Loucy (cell line): ENCODE results near the gene AATK.

Source experiments
- H2AFZ ChIP-seq: fragments of 200-600 bp; sonication (generic); 2 replicates; pipeline ENCODE4 v1.6.0; 2016; ENCODE audit warnings: antibody characterized with exemption, mild to moderate bottlenecking, low read length, moderate library complexity
- H3F3A ChIP-seq: fragments of 200-600 bp; 2 replicates; pipeline ENCODE4 v1.6.0; 2016; ENCODE audit warnings: antibody characterized with exemption, low read depth, mild to moderate bottlenecking
- H3K27me3 ChIP-seq: fragments of 200-600 bp; sonication (generic); 2 replicates; pipeline ENCODE4 v1.6.1; 2014; ENCODE audit warnings: low read length, mild to moderate bottlenecking; ENCODE audit not compliant: insufficient read depth, poor library complexity, severe bottlenecking
- H3K36me3 ChIP-seq: fragments of 200-600 bp; sonication (generic); 2 replicates; pipeline ENCODE4 v1.6.1; 2016; ENCODE audit warnings: low read length; ENCODE audit not compliant: insufficient read depth
- H3K4me1 ChIP-seq: fragments of 200-600 bp; sonication (generic); 2 replicates; pipeline ENCODE4 v1.5.1; 2014; ENCODE audit warnings: low read length, mild to moderate bottlenecking; ENCODE audit not compliant: insufficient read depth, poor library complexity, severe bottlenecking
- H3K4me2 ChIP-seq: fragments of 200-600 bp; sonication (generic); 2 replicates; pipeline ENCODE4 v1.6.0; 2014; ENCODE audit warnings: antibody characterized with exemption, low read length, low read depth, mild to moderate bottlenecking; ENCODE audit not compliant: poor library complexity, severe bottlenecking
- H3K4me3 ChIP-seq: fragments of 200-600 bp; sonication (generic); 2 replicates; pipeline ENCODE4 v1.5.1; 2014; ENCODE audit warnings: low read length, mild to moderate bottlenecking, mixed read lengths; ENCODE audit not compliant: poor library complexity, severe bottlenecking
- H3K79me2 ChIP-seq: fragments of 200-600 bp; sonication (generic); 2 replicates; pipeline ENCODE4 v1.6.1; 2014; ENCODE audit warnings: low read length; ENCODE audit not compliant: insufficient read depth
- H3K9ac ChIP-seq: fragments of 200-600 bp; sonication (generic); 2 replicates; pipeline ENCODE4 v1.6.0; 2014; ENCODE audit warnings: mild to moderate bottlenecking, low read depth, low read length, moderate library complexity; ENCODE audit not compliant: poor library complexity, severe bottlenecking
- H3K9me2 ChIP-seq: fragments of 200-600 bp; sonication (generic); replicated peaks from 2 replicates; pipeline ENCODE4 v1.6.1; 2016; ENCODE audit warnings: low read depth, low read length, mixed read lengths
- H3K9me3 ChIP-seq: fragments of 200-600 bp; sonication (generic); 2 replicates; pipeline ENCODE4 v1.6.1; 2014; ENCODE audit warnings: mild to moderate bottlenecking, antibody characterized with exemption, low read length, low read depth; ENCODE audit not compliant: insufficient read depth
- H4K20me1 ChIP-seq: fragments of 200-600 bp; sonication (generic); 2 replicates; pipeline ENCODE4 v1.6.0; 2014; ENCODE audit warnings: antibody characterized with exemption, low read length, mild to moderate bottlenecking; ENCODE audit not compliant: insufficient read depth, poor library complexity, severe bottlenecking
- CTCF ChIP-seq: fragments of 200-600 bp; sonication (generic); conservative IDR thresholded peaks from 2 replicates; pipeline ENCODE4 v1.5.1; 2014; ENCODE audit warnings: mild to moderate bottlenecking, antibody characterized with exemption, low read length
- EZH2phosphoT487 ChIP-seq: fragments of 200-600 bp; IDR thresholded peaks from 2 replicates; pipeline ENCODE4 v1.6.1; 2018; ENCODE audit warnings: antibody characterized with exemption, mild to moderate bottlenecking, moderate library complexity, borderline replicate concordance

The AATK gene

DNA sequence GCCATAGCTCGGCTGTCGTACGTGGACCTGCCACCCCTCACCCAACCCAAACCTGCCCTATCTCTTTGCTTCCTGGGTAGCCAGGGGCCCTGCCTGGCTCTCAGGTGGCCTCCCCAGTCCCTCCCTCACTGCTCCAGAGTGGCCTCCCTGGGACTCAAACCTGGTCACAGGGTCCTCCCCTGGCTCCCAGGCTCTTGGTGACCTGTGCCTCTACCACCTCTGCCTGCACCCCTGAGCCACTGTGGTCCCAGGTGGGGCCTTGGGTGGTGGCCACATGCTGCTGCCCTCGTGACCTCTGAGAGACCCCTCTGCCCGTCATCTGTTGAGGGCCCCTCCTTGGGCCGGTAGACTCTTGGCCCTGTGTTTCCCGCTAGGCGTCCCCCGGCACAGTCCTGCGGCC is 65.4 kb downstream of the AATK start:
- no peaks in the 10 kb centered on the region for H3F3A ChIP-seq
- no peaks in the 10 kb centered on the region for H3K9me3 ChIP-seq
- no peaks in the 10 kb centered on the region for H3K9me2 ChIP-seq
- no peak overlapping the region for H3K4me3 ChIP-seq
- no peak overlapping the region for H3K9ac ChIP-seq
- H4K20me1 ChIP-seq, result no peaks in the 10 kb centered on the region
- no peaks in the 10 kb centered on the region for H3K36me3 ChIP-seq
- H3K79me2 ChIP-seq, result no peaks in the 10 kb centered on the region
- TF ChIP-seq EZH2phosphoT487 (no peak), CTCF (no peak)
- H3K4me1 ChIP-seq, result no peaks in the 10 kb centered on the region
- H2AFZ ChIP-seq, result no peak overlapping the region
- H3K4me2 ChIP-seq, result no peak overlapping the region
- no peaks in the 10 kb centered on the region for H3K27me3 ChIP-seq

DNA sequence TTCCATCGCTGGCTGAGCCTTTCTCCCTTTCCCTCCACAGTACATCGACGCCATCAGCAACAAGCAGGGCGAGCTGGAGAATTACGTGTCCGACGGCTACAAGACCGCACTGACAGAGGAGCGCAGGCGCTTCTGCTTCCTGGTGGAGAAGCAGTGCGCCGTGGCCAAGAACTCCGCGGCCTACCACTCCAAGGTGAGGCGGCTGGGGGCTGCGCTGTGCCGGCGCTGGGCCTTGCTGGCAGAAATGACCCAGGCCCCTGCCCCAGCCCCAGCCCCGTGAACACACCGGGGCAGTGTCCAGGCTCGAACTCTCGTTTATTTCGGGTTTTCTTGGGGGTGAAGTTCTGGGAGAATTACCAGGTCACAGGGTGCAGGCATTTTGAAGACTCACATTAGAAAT is 66.1 kb downstream of the AATK start:
- H3K27me3 ChIP-seq, result no peaks in the 10 kb centered on the region
- no peaks in the 10 kb centered on the region for H3K9me2 ChIP-seq
- no peaks in the 10 kb centered on the region for H3F3A ChIP-seq
- H3K36me3 ChIP-seq, result no peaks in the 10 kb centered on the region
- no peak overlapping the region for H3K4me3 ChIP-seq
- no peak for TF ChIP-seq CTCF
- TF ChIP-seq EZH2phosphoT487, result no peak
- H3K9ac ChIP-seq, result no peak overlapping the region
- H4K20me1 ChIP-seq, result no peaks in the 10 kb centered on the region
- H3K79me2 ChIP-seq, result no peaks in the 10 kb centered on the region
- no peaks in the 10 kb centered on the region for H3K4me1 ChIP-seq
- no peaks in the 10 kb centered on the region for H3K9me3 ChIP-seq
- no peak overlapping the region for H3K4me2 ChIP-seq
- H2AFZ ChIP-seq, result no peak overlapping the region

- H3K36me3 ChIP-seq, result no peaks in the 10 kb centered on the region
- H3K9me2 ChIP-seq, result no peaks in the 10 kb centered on the region
- TF ChIP-seq EZH2phosphoT487 (no peak), CTCF (no peak)
- no peaks in the 10 kb centered on the region for H3K9me3 ChIP-seq
- H3F3A ChIP-seq, result no peaks in the 10 kb centered on the region
- no peaks in the 10 kb centered on the region for H3K4me1 ChIP-seq
- no peaks in the 10 kb centered on the region for H3K27me3 ChIP-seq
- H3K4me3 ChIP-seq, result no peak overlapping the region
- H3K9ac ChIP-seq, result no peak overlapping the region
- H3K79me2 ChIP-seq, result no peaks in the 10 kb centered on the region
- H4K20me1 ChIP-seq, result no peaks in the 10 kb centered on the region
- no peak overlapping the region for H2AFZ ChIP-seq
- H3K4me2 ChIP-seq, result no peak overlapping the region
Observed at GRCh38 chr17:81097943-81098308, 68.1 kb downstream of the AATK start.
